ENCODE results near the gene ZNF396.

The ZNF396 gene

DNA sequence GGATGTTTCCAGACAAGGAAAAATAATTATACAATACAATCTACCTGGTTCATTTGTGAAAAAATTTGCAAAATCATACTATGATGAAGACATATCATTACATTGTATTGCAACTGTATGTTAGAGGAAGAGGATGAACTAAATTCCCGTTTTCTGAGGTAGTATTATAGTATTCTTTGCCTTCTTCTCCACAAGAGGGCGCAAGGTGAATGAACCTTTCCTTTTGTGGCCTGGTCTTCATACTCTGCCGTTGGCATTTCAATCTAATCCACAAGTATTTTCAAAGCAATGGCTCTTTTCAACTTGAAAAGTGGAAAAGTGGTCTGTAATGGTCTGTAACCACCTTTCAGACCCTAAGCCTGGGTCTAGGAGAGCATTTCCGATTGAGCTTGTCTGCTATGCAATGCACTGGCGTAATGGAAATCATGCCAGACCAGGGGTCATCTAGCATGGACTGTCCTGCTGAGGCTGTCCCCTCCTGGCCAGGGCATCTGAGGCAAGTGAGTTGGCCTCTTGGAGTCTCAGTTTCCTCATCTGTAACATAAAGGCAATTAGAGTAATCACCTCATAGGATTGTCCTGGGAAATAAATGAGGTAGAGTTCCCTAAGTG, 30.8 kb upstream of the ZNF396 start:
- no peaks in the 10 kb centered on the region for H3K79me2 ChIP-seq (ENCODE audit: low read length)
- TF ChIP-seq EZH2phosphoT487 (IDR thresholded peaks at IDR 0.05; ENCODE audit: low read depth) (no peak), CTCF (IDR thresholded peaks at IDR 0.05; ENCODE audit: low read depth, low read length) (peak; percentile 90)
- no peak overlapping the region for H3K27ac ChIP-seq (ENCODE audit: low read length)
- H3K9ac ChIP-seq (ENCODE audit: low read length), result no peak overlapping the region
- H3K9me3 ChIP-seq (ENCODE audit: insufficient read depth, low read length), result no peaks in the 10 kb centered on the region
- no peak overlapping the region for H3K4me2 ChIP-seq (ENCODE audit: low read length)
- H3K4me1 ChIP-seq (ENCODE audit: low read length), result peaks cover 47% of the 10 kb centered on the region
- no peak overlapping the region for H2AFZ ChIP-seq (ENCODE audit: low read depth, low read length)
- H3K27me3 ChIP-seq (ENCODE audit: low read depth, low read length), result peaks cover 5% of the 10 kb centered on the region; the same call in 1 of the 2 replicates
- no peaks in the 10 kb centered on the region for H4K20me1 ChIP-seq (ENCODE audit: insufficient read depth, low read length)
- no peak overlapping the region for H3K4me3 ChIP-seq (ENCODE audit: low read length)
- H3K36me3 ChIP-seq (replicated peaks; ENCODE audit: low read depth, low read length), result no peaks in the 10 kb centered on the region

DNA sequence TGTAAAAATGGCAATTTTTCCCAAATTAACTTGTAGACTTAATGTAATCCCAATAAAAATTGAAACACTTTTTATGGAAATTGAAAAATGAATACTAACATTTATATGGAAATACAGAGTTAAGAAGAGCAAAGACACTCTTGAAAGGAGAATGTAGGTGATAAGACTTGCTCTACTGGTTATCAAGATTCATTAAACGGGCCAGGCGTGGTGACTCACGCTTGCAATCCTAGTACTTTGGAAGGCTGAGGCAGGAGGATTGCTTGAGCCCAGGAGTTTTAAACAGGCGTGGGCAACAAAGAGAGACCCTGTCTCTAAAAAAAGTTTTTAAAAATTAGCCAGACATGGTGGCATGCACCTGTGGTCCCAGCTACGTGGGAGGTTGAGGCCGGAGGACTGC, 29.5 kb upstream of the ZNF396 start:
- Histone ChIP-seq H3K9me3 (ENCODE audit: insufficient read depth, low read length) (no peaks in the 10 kb centered on the region), H3K79me2 (ENCODE audit: low read length) (no peaks in the 10 kb centered on the region), H3K4me2 (ENCODE audit: low read length) (no peak overlapping the region), H3K27ac (ENCODE audit: low read length) (no peak overlapping the region), H3K9ac (ENCODE audit: low read length) (no peak overlapping the region), H4K20me1 (ENCODE audit: insufficient read depth, low read length) (no peaks in the 10 kb centered on the region), H2AFZ (ENCODE audit: low read depth, low read length) (no peak overlapping the region), H3K27me3 (ENCODE audit: low read depth, low read length) (peaks cover 5% of the 10 kb centered on the region; the same call in 1 of the 2 replicates), H3K4me3 (ENCODE audit: low read length) (no peak overlapping the region), H3K4me1 (ENCODE audit: low read length) (peaks cover 34% of the 10 kb centered on the region), H3K36me3 (replicated peaks; ENCODE audit: low read depth, low read length) (no peaks in the 10 kb centered on the region)
- TF ChIP-seq EZH2phosphoT487 (IDR thresholded peaks at IDR 0.05; ENCODE audit: low read depth) (no peak), CTCF (IDR thresholded peaks at IDR 0.05; ENCODE audit: low read depth, low read length) (no peak)

DNA sequence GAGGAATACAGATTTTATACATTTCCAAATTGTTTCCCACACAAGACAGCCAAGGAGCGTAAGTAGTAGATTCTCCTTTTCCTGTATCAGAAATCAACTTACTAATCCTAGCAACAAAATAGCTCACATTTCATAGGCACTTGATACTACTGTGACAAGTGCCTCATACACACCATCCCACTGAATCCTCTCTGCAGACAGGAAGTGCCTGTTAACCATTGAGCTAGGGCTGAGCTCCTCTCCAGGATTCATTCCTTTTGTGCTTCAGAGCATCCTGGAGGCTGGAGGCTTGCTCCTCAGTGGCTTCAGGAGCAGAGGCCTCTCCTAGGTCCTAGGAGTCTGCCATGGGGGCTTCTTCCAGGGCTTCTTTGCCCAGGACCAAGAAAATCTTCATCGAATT, 20.8 kb upstream of the ZNF396 start:
- Histone ChIP-seq H3K9ac (ENCODE audit: low read length) (no peak overlapping the region), H3K36me3 (replicated peaks; ENCODE audit: low read depth, low read length) (no peaks in the 10 kb centered on the region), H4K20me1 (ENCODE audit: insufficient read depth, low read length) (no peaks in the 10 kb centered on the region), H3K9me3 (ENCODE audit: insufficient read depth, low read length) (no peaks in the 10 kb centered on the region), H3K27me3 (ENCODE audit: low read depth, low read length) (no peaks in the 10 kb centered on the region), H2AFZ (ENCODE audit: low read depth, low read length) (no peak overlapping the region), H3K4me2 (ENCODE audit: low read length) (no peak overlapping the region), H3K4me3 (ENCODE audit: low read length) (no peak overlapping the region), H3K79me2 (ENCODE audit: low read length) (no peaks in the 10 kb centered on the region), H3K27ac (ENCODE audit: low read length) (no peak overlapping the region), H3K4me1 (ENCODE audit: low read length) (peaks cover 3% of the 10 kb centered on the region; the same call in 1 of the 2 replicates)
- TF ChIP-seq EZH2phosphoT487 (IDR thresholded peaks at IDR 0.05; ENCODE audit: low read depth) (no peak), CTCF (IDR thresholded peaks at IDR 0.05; ENCODE audit: low read depth, low read length) (no peak)

DNA sequence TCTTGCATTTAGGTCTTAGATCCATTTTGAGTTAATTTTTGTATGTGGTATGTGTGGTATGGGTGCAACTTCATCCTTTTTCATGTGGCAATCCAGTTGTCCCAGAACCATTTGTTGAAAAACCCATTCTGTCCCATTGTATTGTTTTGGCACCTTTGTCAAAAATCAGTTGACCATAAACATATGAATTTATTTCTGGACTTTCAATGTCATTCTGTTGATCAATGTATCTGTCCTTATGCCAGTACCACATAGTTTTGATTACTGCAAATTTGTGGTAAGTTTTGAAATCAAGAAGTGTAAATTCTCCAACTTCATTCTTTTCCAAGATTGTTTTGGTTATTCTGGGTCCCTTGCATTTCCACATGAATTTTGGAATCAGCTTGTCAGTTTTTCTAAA, 16.6 kb upstream of the ZNF396 start:
- no peaks in the 10 kb centered on the region for H3K9me3 ChIP-seq (ENCODE audit: insufficient read depth, low read length)
- no peak overlapping the region for H3K9ac ChIP-seq (ENCODE audit: low read length)
- TF ChIP-seq EZH2phosphoT487 (IDR thresholded peaks at IDR 0.05; ENCODE audit: low read depth) (no peak), CTCF (IDR thresholded peaks at IDR 0.05; ENCODE audit: low read depth, low read length) (no peak)
- H3K4me1 ChIP-seq (ENCODE audit: low read length), result peaks cover 14% of the 10 kb centered on the region
- H3K4me2 ChIP-seq (ENCODE audit: low read length), result no peak overlapping the region
- H3K79me2 ChIP-seq (ENCODE audit: low read length), result no peaks in the 10 kb centered on the region
- no peak overlapping the region for H3K4me3 ChIP-seq (ENCODE audit: low read length)
- no peak overlapping the region for H2AFZ ChIP-seq (ENCODE audit: low read depth, low read length)
- no peak overlapping the region for H3K27ac ChIP-seq (ENCODE audit: low read length)
- H3K36me3 ChIP-seq (replicated peaks; ENCODE audit: low read depth, low read length), result no peaks in the 10 kb centered on the region
- H3K27me3 ChIP-seq (ENCODE audit: low read depth, low read length), result peaks cover 9% of the 10 kb centered on the region; the same call in 1 of the 2 replicates
- no peaks in the 10 kb centered on the region for H4K20me1 ChIP-seq (ENCODE audit: insufficient read depth, low read length)

Measured in OCI-LY3 (cell line).